ENCODE results near the gene ARF4. TPM values are rescaled to one million over a fixed set of nuclear protein-coding genes. Genes with fewer than 3 reads are reported as not detected.
"Not testable (repeated sequence)": the region's sequence is repeated elsewhere in the genome, so short reads cannot be mapped to it uniquely, and the experiment has no call there.

Gene ARF4
- 100 to 1,000 TPM in 11 of 12 donors, not detected in 1; 143 to 288 (median 195) TPM for polyA plus RNA-seq (ENCODE audit: insufficient read length in 12 of 12)
- long read RNA-seq, donor 1, transcript ARF4-201 (6 exons, 1,660 nt) = major isoform, 81 of 87 reads
- long read RNA-seq, donor 1, partial matches to known transcripts = 5 of 87 reads
- long read RNA-seq, donor 1, other reads (novel, unspliced or antisense) = 0 of 87 reads
- long read RNA-seq, donor 2, transcript ARF4-201 (6 exons, 1,660 nt) = major isoform, 111 of 144 reads
- long read RNA-seq, donor 2, partial matches to known transcripts = 32 of 144 reads
- long read RNA-seq, donor 2, other reads (novel, unspliced or antisense) = 0 of 144 reads
- long read RNA-seq, donor 3, transcript ARF4-201 (6 exons, 1,660 nt) = major isoform, 39 of 39 reads
- long read RNA-seq, donor 3, partial matches to known transcripts = 0 of 39 reads
- long read RNA-seq, donor 3, other reads (novel, unspliced or antisense) = 0 of 39 reads
- long read RNA-seq, donor 4, transcript ARF4-201 (6 exons, 1,660 nt) = major isoform, 36 of 37 reads
- long read RNA-seq, donor 4, partial matches to known transcripts = 0 of 37 reads
- long read RNA-seq, donor 4, other reads (novel, unspliced or antisense) = 0 of 37 reads
- long read RNA-seq, donor 5, transcript ARF4-201 (6 exons, 1,660 nt) = major isoform, 99 of 108 reads
- long read RNA-seq, donor 5, partial matches to known transcripts = 5 of 108 reads
- long read RNA-seq, donor 5, other reads (novel, unspliced or antisense) = 0 of 108 reads
- long read RNA-seq, donor 6, transcript ARF4-201 (6 exons, 1,660 nt) = major isoform, 44 of 44 reads
- long read RNA-seq, donor 6, partial matches to known transcripts = 0 of 44 reads
- long read RNA-seq, donor 6, other reads (novel, unspliced or antisense) = 0 of 44 reads
- long read RNA-seq, donor 7, transcript ARF4-201 (6 exons, 1,660 nt) = major isoform, 45 of 46 reads
- long read RNA-seq, donor 7, partial matches to known transcripts = 0 of 46 reads
- long read RNA-seq, donor 7, other reads (novel, unspliced or antisense) = 0 of 46 reads
- long read RNA-seq, donor 8, transcript ARF4-201 (6 exons, 1,660 nt) = major isoform, 66 of 78 reads
- long read RNA-seq, donor 8, partial matches to known transcripts = 12 of 78 reads
- long read RNA-seq, donor 8, other reads (novel, unspliced or antisense) = 0 of 78 reads
- long read RNA-seq, donor 9, transcript ARF4-201 (6 exons, 1,660 nt) = major isoform, 70 of 71 reads
- long read RNA-seq, donor 9, partial matches to known transcripts = 0 of 71 reads
- long read RNA-seq, donor 9, other reads (novel, unspliced or antisense) = 0 of 71 reads
- long read RNA-seq, donor 10, transcript ARF4-201 (6 exons, 1,660 nt) = major isoform, 63 of 63 reads
- long read RNA-seq, donor 10, partial matches to known transcripts = 0 of 63 reads
- long read RNA-seq, donor 10, other reads (novel, unspliced or antisense) = 0 of 63 reads
- long read RNA-seq, donor 11, transcript ARF4-201 (6 exons, 1,660 nt) = major isoform, 125 of 125 reads
- long read RNA-seq, donor 11, partial matches to known transcripts = 0 of 125 reads
- long read RNA-seq, donor 11, other reads (novel, unspliced or antisense) = 0 of 125 reads

DNA sequence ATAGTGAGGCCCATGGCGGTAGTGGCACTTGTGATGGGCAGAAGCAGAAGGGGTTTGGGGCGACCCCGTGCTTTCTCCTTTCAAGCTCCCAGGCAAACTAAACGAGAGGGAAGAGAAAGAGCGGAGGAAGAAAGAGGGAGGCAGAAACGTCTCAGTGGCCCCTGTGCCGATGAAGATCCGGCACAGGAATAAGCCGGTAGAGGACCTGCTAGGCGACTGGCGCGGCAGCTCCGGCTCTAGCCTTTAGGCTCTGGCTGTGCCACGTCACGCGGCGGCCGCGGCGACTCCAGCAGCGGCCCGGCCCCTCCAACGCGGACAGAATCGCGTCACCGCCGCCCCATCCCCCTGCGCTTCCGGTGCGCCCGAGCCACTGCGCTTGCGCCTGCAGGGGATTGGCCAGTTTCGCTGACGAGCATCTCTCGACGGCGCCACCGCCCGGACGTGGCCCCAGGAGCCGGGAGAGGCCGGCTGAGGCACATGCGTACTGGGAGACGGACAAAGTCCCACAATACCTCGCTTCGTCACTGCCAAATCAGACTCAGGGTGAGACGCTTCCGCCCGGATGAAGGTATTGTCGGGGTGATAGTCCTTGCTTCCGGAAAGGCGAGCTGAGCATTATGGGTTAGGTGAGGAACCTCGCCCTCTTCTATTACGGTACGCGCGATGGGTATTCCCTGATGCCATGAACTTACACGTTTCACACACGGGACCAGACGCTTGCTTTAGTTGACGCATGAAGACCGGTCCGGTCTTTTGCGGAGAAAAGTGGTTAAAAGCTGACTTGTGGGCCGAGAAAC lies at the start of gene ARF4:
Gene ARF4 (minus strand): TSS at position 218 of the 797 bp plus-strand sequence. CDS start 204 bp downstream, at position 14.
- DNase-seq = peak; percentile 99

- peak; percentile 31 for DNase-seq
These were observed 49.6 kb upstream of the ARF4 start for GRCh38 chr3:57646723-57647122.

DNA sequence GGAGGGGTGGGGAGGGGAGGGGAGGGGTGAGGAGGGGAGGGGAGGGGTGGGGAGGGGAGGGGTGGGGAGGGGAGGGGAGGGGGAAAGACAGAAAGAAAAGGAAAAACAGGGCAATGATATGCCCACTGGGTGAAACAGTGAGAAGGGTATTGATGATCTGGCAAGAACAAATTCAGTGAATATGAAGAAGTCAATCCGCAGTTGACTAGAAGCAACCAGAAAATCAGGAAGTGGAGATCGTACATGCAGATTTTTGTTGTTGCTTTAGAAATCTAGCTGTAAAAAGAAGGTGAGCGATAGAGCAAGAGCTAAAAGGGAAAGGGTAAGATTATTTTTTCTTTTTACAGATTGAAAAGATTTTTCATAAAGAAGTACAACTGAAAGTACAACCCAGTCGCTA lies 47.6 kb upstream of the ARF4 start:
- no peak for DNase-seq

GRCh38 chr3:57637391-57637790 lies 40.2 kb upstream of the ARF4 start:
- no peak for DNase-seq

DNA sequence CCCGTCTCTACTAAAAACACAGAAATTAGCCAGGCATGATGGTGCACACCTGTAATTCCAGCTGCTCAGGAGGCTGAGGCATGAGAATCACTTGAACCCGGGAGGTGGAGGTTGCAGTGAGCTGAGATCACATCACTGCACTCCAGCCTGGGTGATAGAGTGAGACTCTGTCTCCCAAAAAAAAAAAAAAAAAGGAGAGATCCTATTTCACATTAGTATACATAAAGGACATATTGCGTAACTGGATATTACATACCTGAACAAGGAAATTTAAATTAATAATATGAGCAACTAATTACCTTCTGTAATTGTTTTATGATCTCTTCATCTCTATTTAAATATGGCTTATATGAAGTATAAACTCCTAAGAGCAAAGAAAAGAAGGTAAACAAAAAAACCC lies 37.1 kb upstream of the ARF4 start:
- DNase-seq = not testable (repeated sequence)

DNA sequence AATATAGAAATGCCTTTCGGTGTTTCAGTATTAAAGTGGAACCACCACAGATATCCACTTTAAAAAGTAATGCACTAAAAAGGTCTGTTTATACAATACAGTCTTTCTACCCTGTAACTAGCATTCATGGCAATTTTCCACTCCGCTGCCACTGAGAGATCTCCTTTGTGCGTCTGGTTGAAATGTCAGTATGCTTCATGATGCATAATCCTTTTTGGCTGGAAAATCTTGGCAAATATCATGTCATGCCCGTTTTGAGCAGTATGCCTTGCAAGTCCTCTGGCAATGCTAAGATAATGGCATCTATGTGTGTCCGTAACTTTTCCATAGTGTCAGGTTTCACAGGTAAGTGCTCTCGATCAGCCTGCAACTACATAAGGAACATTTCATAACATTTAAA lies 30.8 kb upstream of the ARF4 start:
- DNase-seq = no peak

DNA sequence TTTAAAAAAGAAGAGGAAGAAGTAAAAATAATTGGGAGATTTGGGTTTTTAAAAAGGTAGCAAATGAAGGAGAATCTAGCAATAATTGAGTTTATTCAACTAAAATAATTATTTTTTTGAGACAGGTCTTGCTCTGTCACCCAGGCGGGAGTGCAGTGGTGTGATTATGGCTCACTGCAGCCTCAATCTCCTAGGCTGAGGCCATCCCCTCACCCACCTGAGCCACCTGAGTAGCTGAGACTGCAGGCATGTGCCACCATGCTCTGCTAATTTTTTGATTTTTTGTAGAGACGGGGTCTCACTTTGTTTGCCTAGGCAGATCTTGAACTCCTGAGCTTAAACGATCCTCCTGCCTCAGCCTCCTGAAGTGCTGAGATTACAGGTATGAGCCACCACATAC lies 27.7 kb upstream of the ARF4 start:
- DNase-seq = no peak

DNA sequence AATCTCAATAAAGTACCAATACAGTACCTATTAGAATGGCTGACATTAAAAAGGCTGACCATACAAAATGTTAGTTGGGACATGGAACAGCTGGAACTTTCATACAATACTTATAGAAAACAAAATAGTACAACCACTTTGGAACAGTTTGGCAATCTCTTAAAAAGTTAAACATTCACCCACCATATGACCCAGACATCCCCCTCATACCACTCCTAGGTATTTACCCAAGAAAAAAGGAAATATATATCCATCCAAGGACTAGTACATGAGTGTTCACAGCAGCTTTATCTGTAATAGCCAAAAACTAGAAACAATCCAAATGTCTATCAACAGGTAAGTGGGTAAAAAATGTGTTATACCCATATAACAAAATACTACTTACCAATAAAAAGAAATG lies 25.2 kb upstream of the ARF4 start:
- DNase-seq = no peak

DNA sequence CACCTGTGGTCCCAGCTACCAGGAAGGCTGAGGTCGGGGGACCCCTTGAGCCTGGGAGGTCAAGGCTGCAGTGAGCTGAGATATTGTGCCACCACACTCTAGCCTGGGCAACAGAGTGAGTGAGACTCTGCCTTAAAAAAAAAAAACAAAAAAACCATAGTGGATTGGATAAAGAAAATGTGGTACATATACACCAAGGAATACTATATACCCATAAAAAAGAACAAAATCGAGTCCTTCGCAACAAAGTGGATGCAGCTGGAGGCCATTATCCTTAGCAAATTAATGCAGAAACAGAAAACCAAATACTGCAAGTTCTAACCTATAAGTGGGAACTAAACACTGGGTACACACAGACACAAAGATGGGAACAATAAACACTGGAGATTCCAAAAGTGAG lies 20.6 kb upstream of the ARF4 start:
- DNase-seq = no peak

- no peak for DNase-seq
These were observed 19.1 kb upstream of the ARF4 start for GRCh38 chr3:57616233-57616632.

DNA sequence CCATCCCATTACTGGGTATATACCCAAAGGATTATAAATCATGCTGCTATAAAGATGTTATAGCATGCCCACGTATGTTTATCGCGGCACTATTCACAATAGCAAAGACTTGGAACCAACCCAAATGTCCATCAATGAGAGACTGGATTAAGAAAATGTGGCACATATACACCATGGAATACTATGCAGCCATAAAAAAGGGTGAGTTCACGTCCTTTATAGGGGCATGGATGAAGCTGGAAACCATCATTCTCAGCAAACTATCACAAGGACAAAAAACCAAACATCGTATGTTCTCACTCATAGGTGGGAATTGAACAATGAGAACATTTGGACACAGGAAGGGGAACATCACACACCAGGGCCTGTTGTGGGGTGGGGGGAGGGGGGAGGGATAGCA lies 14.7 kb upstream of the ARF4 start:
- DNase-seq = not testable (repeated sequence)

GRCh38 chr3:57605683-57606082 lies 8.5 kb upstream of the ARF4 start:
- no peak for DNase-seq

DNA sequence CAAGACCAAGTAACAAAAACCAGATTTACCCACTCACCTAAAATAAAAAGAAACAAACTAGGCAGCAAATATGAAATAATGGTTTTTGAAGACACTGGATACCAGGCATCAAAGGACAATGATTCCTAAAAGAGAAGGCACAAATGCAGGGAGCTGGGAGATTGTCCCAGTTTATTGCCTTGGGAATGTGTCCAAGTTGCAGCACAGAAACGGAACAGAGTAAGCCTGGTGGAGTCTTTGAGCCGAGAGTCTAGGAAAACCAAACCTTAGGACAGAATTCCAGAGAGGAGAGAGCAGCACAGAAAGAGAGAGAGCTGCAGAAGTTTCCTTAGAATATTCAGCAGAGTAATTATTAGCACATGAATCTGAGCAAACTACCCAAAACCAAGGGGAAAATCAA lies 7.8 kb upstream of the ARF4 start:
- DNase-seq = no peak

DNA sequence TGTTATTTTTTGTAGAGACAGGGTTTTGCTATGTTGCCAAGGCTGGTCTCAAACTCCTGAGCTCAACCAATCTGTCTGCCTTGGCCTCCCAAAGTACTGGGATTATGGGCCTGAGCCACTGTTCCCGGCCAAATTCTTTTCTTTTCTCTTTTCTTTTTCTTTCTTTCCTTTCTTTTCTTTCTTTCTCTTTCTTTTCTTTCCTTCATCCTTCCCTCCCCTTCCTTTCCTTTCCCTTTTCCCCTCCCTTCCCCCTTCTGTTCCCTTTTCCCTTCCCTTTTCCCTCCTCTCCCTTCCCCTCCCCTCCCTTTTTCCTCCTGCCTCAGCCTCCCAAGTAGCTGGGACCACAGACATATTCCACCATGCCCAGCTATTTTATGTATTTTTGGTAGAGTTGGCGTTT lies 3.1 kb upstream of the ARF4 start:
- DNase-seq = no peak

GRCh38 chr3:57598765-57599360 lies 1.7 kb upstream of the ARF4 start:
- DNase-seq = no peak

GRCh38 chr3:57596495-57597126 lies 533 bp downstream of the ARF4 start:
- peak; percentile 71 for DNase-seq

DNA sequence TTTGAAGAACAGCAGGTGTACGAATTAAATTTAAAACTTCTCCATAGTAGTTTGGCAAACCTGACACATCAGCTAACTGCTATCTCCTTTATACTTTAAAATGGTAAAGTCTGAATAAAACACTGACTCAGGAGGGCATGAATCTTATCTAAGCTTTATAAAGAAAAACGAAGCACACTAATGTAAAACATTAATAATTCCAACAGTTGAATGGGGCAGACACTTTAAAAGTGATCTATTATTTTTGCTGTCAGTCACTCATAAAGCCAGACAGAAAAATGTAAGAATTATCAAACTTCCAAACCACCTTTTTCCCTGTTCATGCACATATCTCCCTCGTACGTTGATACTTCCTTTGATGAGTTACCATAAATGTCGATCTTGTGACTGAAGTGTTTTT lies 2.6 kb downstream of the ARF4 start:
- DNase-seq = no peak

DNA sequence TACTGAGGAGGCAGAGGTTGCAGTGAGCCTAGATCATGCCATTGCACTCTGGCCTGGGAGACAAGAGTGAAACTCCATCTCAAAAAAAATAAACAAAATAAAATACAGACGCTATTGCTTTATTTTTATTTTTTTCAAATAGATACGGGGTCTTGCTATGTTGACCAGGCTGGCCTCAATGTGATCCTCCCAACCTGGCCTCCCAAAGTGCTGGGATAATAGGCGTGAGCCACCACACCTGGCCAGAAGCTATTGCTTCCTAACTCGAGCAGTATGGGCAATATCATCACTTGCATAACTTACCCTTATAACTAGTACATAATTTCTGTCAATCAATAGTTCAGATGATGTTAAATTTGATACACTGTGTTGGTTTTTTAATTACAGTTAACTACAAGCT lies 3.0 kb downstream of the ARF4 start:
- no peak for DNase-seq

- no peak for DNase-seq
These were observed 4.8 kb downstream of the ARF4 start for GRCh38 chr3:57592306-57592705.

DNA sequence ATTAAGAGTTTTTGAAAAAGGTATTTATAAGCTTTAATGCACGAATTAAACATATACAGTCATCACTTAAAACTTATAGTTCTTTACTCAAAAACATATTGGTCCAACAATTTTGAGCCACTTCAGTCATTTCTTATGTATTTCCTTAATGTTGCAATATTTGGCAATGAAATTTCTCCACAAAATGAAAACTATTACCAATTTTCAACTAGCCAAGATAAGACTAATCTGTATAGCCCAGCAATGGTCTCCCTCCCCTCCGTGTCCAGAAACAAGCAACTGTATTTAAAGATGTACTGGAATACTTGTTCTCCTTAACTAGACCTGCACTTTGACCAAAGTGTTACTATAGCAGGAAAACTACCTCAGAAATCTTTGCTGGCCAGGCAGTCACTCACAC lies 9.2 kb downstream of the ARF4 start:
- no peak for DNase-seq

All from muscle of arm (tissue), 14 donors.